ENCODE measurements around the gene SENP5.

Gene SENP5

DNA sequence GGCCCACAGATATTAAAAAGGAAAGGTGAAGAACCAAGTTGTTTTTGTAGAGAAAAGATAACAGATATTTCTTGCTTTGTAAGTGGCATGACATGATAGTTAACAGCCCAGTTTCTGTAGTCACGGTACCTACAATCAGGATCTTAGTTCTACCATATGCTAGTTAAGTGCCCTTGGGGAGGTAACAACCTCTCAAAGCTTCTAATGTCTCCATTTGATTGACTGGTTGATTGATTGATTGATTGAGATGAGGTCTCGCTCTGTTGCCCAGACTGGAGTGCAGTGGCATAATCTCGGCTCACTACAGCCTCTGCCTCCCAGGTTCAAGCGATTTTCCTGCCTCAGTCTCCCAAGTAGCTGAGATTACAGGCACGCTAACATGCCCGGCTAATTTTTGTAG, 28.5 kb downstream of the SENP5 start:
- TF ChIP-seq, protein P1, sequence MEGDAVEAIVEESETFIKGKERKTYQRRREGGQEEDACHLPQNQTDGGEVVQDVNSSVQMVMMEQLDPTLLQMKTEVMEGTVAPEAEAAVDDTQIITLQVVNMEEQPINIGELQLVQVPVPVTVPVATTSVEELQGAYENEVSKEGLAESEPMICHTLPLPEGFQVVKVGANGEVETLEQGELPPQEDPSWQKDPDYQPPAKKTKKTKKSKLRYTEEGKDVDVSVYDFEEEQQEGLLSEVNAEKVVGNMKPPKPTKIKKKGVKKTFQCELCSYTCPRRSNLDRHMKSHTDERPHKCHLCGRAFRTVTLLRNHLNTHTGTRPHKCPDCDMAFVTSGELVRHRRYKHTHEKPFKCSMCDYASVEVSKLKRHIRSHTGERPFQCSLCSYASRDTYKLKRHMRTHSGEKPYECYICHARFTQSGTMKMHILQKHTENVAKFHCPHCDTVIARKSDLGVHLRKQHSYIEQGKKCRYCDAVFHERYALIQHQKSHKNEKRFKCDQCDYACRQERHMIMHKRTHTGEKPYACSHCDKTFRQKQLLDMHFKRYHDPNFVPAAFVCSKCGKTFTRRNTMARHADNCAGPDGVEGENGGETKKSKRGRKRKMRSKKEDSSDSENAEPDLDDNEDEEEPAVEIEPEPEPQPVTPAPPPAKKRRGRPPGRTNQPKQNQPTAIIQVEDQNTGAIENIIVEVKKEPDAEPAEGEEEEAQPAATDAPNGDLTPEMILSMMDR (IDR thresholded peaks at IDR 0.05; ENCODE audit: control insufficient read depth, extremely low read depth, insufficient read depth), result no peak
- H3K4me3 ChIP-seq (ENCODE audit: low read depth, low read length), result no peak overlapping the region
- no peak for DNase-seq (ENCODE audit: low read depth)

DNA sequence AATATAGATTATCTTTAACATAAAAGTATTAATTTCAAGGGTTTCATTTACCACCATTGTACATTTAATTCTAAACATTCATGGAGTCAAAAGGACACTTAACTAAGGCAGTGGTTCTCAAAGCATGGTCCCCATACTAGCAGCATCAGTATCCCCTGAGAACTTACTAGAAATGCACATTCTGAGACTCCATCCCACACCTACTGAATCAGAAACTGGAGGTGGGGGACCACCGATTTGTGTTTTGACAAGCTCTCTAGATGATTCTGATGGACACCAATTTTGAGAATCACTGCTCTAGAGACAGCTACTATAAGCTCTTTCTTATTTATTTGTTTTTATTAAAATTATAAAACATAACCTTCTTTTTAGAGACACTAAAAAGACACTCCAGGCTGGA, 34.0 kb downstream of the SENP5 start:
- TF ChIP-seq, protein P1 (IDR thresholded peaks at IDR 0.05; ENCODE audit: control insufficient read depth, extremely low read depth, insufficient read depth), result no peak
- no peak overlapping the region for H3K4me3 ChIP-seq (ENCODE audit: low read depth, low read length)
- DNase-seq (ENCODE audit: low read depth), result no peak

DNA sequence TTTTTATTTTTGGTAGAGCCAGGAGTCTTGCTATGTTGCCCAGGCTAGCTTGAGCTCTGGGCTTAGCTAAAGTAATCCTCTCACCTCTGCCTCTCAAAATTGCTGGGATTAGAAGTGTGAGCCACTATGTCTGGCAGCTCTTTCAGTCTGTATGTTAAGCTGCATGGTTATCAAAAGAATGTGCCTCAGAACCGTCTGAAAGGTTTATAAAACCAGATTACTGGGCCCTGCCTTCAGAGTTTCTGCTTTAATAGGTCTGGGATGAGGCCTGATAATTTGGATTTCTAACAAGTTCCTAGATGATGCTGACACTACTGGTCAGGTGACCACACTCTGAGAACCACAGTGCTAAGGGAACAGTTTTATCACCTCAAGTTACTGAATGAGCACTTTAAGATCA, 34.6 kb downstream of the SENP5 start:
- DNase-seq (ENCODE audit: low read depth), result peak; percentile 14
- TF ChIP-seq, protein P1 (IDR thresholded peaks at IDR 0.05; ENCODE audit: control insufficient read depth, extremely low read depth, insufficient read depth), result no peak
- H3K4me3 ChIP-seq (ENCODE audit: low read depth, low read length), result no peak overlapping the region

DNA sequence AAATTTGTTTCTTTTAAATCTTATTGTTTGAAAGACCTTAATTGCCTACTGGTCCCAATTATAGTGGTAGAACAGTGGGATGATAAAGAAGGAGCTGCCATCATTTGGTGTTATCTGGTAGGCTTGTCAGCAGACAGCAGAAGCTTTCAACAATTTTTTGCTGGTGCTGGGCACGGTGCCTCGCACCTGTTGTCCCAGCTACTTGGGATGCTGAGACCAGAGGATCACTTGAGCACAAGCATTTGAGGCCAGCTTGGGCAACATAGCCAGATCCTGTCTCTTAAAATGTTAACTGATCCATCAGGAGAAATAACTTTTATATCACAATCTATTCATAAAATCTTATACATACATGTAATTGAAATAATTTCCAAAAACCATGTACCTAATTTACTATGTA, 36.0 kb downstream of the SENP5 start:
- H3K4me3 ChIP-seq (ENCODE audit: low read depth, low read length), result no peak overlapping the region
- DNase-seq (ENCODE audit: low read depth), result no peak
- TF ChIP-seq, protein P1 (IDR thresholded peaks at IDR 0.05; ENCODE audit: control insufficient read depth, extremely low read depth, insufficient read depth), result no peak

DNA sequence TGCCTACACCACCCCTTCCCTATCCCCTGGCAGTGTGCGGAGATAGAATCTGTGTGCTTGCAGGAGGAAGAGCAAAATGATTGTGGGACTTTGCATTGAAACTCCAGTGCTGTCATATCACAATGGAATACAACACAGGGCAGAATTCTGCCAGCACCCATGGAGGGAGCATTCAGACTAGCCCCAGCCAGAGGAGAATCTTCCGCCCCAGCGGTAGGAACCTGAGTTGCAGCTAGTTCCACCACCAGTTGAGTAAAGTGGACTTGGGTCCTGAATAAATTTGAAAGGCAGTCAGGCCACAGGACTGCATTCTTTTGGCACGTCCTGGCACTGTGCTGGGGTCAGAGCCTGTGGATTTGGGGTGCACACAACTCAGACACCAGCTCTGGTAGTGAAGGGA, 47.1 kb downstream of the SENP5 start:
- H3K4me3 ChIP-seq (ENCODE audit: low read depth, low read length), result no peak overlapping the region
- TF ChIP-seq, protein P1 (IDR thresholded peaks at IDR 0.05; ENCODE audit: control insufficient read depth, extremely low read depth, insufficient read depth), result no peak
- no peak for DNase-seq (ENCODE audit: low read depth)

DNA sequence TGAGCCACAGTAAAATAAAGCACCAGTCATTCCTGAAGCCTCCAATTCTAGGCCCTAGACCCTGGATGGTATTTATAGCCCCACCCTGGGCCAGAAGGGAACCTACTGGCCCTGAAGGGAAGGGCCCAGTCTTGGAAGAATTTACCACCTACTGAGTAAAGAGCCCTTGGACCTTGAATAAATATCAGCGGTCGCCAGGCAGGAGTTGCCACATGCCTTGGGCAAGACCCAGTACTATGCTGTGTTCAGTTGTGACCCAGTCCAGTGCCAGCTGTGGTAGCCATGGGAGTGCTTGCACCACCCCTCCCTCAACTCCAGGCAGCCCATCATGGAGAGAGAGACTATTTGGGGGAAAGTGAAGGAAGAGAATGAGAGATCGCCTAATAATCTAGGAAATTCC, 47.7 kb downstream of the SENP5 start:
- no peak overlapping the region for H3K4me3 ChIP-seq (ENCODE audit: low read depth, low read length)
- TF ChIP-seq, protein P1 (IDR thresholded peaks at IDR 0.05; ENCODE audit: control insufficient read depth, extremely low read depth, insufficient read depth), result no peak
- no peak for DNase-seq (ENCODE audit: low read depth)

DNA sequence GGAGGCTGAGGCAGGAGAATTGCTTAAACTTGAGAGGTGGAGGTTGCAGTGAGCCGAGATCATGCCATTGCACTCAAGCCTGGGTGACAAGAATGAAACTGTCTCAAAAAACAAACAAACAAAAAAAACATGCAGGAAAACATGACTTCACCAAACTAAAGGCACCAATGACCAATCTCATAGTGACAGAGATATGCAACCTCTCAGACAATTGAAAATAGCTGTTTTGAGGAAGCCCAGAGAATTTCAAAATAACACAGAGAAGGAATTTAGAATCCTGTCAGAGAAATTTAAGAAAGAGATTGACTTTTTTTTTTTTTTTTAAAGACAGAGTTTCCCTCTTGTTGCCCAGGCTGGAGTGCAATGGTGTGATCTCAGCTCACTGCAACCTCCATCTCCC, 48.5 kb downstream of the SENP5 start:
- no peak overlapping the region for H3K4me3 ChIP-seq (ENCODE audit: low read depth, low read length)
- TF ChIP-seq, protein P1 (IDR thresholded peaks at IDR 0.05; ENCODE audit: control insufficient read depth, extremely low read depth, insufficient read depth), result no peak
- DNase-seq (ENCODE audit: low read depth), result no peak
